Measurements from ENCODE around the gene NOCT.

The NOCT gene

GRCh38 chr4:139036885-139037284, 21.3 kb downstream of the NOCT start:
- no peak overlapping the region for H2AFZ ChIP-seq (ENCODE audit: low read depth, low read length)
- H3K36me3 ChIP-seq (ENCODE audit: insufficient read depth, low read length), result peaks cover 23% of the 10 kb centered on the region; the same call in 1 of the 2 replicates
- DNase-seq (no peak), ATAC-seq (ENCODE audit: insufficient read depth, low read depth) (no peak)
- H3K79me2 ChIP-seq (ENCODE audit: insufficient read depth, low read length), result peaks cover 88% of the 10 kb centered on the region
- H3K4me2 ChIP-seq (ENCODE audit: insufficient read depth, low read length), result no peak overlapping the region
- H3K4me1 ChIP-seq (ENCODE audit: insufficient read depth, low read length), result no peaks in the 10 kb centered on the region
- TF ChIP-seq EZH2 (IDR thresholded peaks at IDR 0.05; ENCODE audit: borderline replicate concordance, low read depth, low read length, severe bottlenecking), result no peak
- TF ChIP-seq, protein P1, sequence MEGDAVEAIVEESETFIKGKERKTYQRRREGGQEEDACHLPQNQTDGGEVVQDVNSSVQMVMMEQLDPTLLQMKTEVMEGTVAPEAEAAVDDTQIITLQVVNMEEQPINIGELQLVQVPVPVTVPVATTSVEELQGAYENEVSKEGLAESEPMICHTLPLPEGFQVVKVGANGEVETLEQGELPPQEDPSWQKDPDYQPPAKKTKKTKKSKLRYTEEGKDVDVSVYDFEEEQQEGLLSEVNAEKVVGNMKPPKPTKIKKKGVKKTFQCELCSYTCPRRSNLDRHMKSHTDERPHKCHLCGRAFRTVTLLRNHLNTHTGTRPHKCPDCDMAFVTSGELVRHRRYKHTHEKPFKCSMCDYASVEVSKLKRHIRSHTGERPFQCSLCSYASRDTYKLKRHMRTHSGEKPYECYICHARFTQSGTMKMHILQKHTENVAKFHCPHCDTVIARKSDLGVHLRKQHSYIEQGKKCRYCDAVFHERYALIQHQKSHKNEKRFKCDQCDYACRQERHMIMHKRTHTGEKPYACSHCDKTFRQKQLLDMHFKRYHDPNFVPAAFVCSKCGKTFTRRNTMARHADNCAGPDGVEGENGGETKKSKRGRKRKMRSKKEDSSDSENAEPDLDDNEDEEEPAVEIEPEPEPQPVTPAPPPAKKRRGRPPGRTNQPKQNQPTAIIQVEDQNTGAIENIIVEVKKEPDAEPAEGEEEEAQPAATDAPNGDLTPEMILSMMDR (IDR thresholded peaks at IDR 0.05; ENCODE audit: borderline replicate concordance, extremely low read depth, low read length, poor library complexity, severe bottlenecking), result no peak
- H4K20me1 ChIP-seq (ENCODE audit: insufficient read depth, low read length), result peaks cover 36% of the 10 kb centered on the region
- no peaks in the 10 kb centered on the region for H3K9me3 ChIP-seq (ENCODE audit: insufficient read depth, low read length, severe bottlenecking)
- H3K27me3 ChIP-seq (ENCODE audit: insufficient read depth, low read length, poor library complexity), result no peaks in the 10 kb centered on the region
- H3K27ac ChIP-seq (ENCODE audit: low read length), result no peak overlapping the region
- H3K9ac ChIP-seq (ENCODE audit: low read depth, low read length), result no peak overlapping the region
- H3K4me3 ChIP-seq (ENCODE audit: low read depth in 1 of 2, low read length in 2 of 2), result no peak overlapping the region

DNA sequence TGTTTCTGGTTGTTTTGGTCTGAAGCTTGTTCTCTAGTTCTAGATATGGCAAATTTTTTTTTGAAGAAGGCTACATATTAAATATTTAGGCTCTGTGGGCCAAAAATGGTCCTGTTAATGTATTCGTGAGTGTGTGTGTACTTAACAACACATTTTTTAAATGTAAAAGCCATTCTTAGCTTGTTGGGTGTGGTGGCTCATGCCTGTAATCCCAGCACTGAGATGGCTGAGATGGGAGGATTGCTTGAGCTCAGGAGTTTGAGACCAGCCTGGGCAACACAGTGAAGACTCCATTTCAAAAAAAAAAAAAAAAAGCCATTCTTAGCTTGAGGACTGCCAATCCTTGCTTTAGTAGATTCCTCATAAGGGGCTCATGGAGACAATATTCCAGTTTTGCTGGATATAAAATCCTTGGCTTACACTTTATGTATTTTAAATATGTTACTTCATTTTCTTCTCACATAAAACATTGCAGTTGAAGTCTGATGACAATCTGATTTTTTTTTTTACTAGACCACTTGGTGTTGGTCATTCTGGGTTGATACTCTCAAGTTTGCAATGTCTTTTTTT, 23.4 kb downstream of the NOCT start:
- no peak for DNase-seq
- Histone ChIP-seq H2AFZ (ENCODE audit: low read depth, low read length) (no peak overlapping the region), H3K4me2 (ENCODE audit: insufficient read depth, low read length) (no peak overlapping the region), H3K9me3 (ENCODE audit: insufficient read depth, low read length, severe bottlenecking) (no peaks in the 10 kb centered on the region), H3K27me3 (ENCODE audit: insufficient read depth, low read length, poor library complexity) (no peaks in the 10 kb centered on the region), H3K9ac (ENCODE audit: low read depth, low read length) (no peak overlapping the region), H3K4me1 (ENCODE audit: insufficient read depth, low read length) (no peaks in the 10 kb centered on the region), H3K27ac (ENCODE audit: low read length) (no peak overlapping the region), H3K79me2 (ENCODE audit: insufficient read depth, low read length) (peaks cover 78% of the 10 kb centered on the region), H3K36me3 (ENCODE audit: insufficient read depth, low read length) (peaks cover 29% of the 10 kb centered on the region), H4K20me1 (ENCODE audit: insufficient read depth, low read length) (peaks cover 41% of the 10 kb centered on the region), H3K4me3 (ENCODE audit: low read depth in 1 of 2, low read length in 2 of 2) (no peak overlapping the region)
- TF ChIP-seq EZH2 (IDR thresholded peaks at IDR 0.05; ENCODE audit: borderline replicate concordance, low read depth, low read length, severe bottlenecking), result no peak
- TF ChIP-seq, protein P1 (IDR thresholded peaks at IDR 0.05; ENCODE audit: borderline replicate concordance, extremely low read depth, low read length, poor library complexity, severe bottlenecking), result no peak
- ATAC-seq (ENCODE audit: insufficient read depth, low read depth), result no peak

DNA sequence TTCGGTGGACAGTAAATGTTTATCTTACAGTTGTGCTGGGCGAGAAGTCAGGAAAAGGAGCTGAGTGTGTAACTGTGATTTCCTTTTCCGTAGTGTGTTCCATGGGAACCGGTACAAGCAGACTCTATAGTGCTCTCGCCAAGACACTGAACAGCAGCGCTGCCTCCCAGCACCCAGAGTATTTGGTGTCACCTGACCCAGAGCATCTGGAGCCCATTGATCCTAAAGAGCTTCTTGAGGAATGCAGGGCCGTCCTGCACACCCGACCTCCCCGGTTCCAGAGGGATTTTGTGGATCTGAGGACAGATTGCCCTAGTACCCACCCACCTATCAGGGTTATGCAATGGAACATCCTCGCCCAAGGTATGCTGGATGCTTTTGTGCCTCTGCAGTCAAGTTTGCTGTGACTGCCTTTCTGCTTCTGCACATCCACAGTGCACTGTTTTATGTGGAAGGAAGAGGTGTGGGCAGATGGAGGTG, 27.4 kb downstream of the NOCT start:
- no peak for TF ChIP-seq EZH2 (IDR thresholded peaks at IDR 0.05; ENCODE audit: borderline replicate concordance, low read depth, low read length, severe bottlenecking)
- TF ChIP-seq, protein P1 (IDR thresholded peaks at IDR 0.05; ENCODE audit: borderline replicate concordance, extremely low read depth, low read length, poor library complexity, severe bottlenecking), result no peak
- Histone ChIP-seq H3K27ac (ENCODE audit: low read length) (no peak overlapping the region), H3K27me3 (ENCODE audit: insufficient read depth, low read length, poor library complexity) (no peaks in the 10 kb centered on the region), H3K36me3 (ENCODE audit: insufficient read depth, low read length) (peaks cover 55% of the 10 kb centered on the region), H3K9ac (ENCODE audit: low read depth, low read length) (no peak overlapping the region), H3K4me1 (ENCODE audit: insufficient read depth, low read length) (no peaks in the 10 kb centered on the region), H3K4me2 (ENCODE audit: insufficient read depth, low read length) (no peak overlapping the region), H4K20me1 (ENCODE audit: insufficient read depth, low read length) (peaks cover 30% of the 10 kb centered on the region; the same call in 1 of the 2 replicates), H3K4me3 (ENCODE audit: low read depth in 1 of 2, low read length in 2 of 2) (no peak overlapping the region), H3K79me2 (ENCODE audit: insufficient read depth, low read length) (peaks cover 62% of the 10 kb centered on the region), H3K9me3 (ENCODE audit: insufficient read depth, low read length, severe bottlenecking) (no peaks in the 10 kb centered on the region), H2AFZ (ENCODE audit: low read depth, low read length) (no peak overlapping the region)
- ATAC-seq (ENCODE audit: insufficient read depth, low read depth), result no peak
- DNase-seq, result no peak

Data from DND-41 (cell line).